ENCODE results near the gene NOS1AP.

GRCh38 chr1:162026881-162027280 lies 42.6 kb upstream of the NOS1AP start:
- TF ChIP-seq POLR2AphosphoS5 (IDR thresholded peaks at IDR 0.05) (no peak), POLR2A (IDR thresholded peaks at IDR 0.05) (no peak)
- TF ChIP-seq, protein P1, sequence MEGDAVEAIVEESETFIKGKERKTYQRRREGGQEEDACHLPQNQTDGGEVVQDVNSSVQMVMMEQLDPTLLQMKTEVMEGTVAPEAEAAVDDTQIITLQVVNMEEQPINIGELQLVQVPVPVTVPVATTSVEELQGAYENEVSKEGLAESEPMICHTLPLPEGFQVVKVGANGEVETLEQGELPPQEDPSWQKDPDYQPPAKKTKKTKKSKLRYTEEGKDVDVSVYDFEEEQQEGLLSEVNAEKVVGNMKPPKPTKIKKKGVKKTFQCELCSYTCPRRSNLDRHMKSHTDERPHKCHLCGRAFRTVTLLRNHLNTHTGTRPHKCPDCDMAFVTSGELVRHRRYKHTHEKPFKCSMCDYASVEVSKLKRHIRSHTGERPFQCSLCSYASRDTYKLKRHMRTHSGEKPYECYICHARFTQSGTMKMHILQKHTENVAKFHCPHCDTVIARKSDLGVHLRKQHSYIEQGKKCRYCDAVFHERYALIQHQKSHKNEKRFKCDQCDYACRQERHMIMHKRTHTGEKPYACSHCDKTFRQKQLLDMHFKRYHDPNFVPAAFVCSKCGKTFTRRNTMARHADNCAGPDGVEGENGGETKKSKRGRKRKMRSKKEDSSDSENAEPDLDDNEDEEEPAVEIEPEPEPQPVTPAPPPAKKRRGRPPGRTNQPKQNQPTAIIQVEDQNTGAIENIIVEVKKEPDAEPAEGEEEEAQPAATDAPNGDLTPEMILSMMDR (IDR thresholded peaks at IDR 0.05) = no peak

All from stomach (tissue), 4 donors.